Urinary bladder (tissue), 4 donors: ENCODE results near the gene CASZ1. TPM values are rescaled to one million over a fixed set of nuclear protein-coding genes. Genes with fewer than 3 reads are reported as not detected.

Experiments used
- DNase-seq: peaks from one replicate; pipeline ENCODE4 v3.0.0-alpha.2; 2015; ENCODE audit errors: extremely low spot score
- H3K27ac ChIP-seq: one replicate; pipeline ENCODE4 v1.5.1; 2013; ENCODE audit warnings: low read depth, mild to moderate bottlenecking, moderate library complexity
- H3K36me3 ChIP-seq: one replicate; pipeline ENCODE4 v1.6.1; 2013; ENCODE audit warnings: mild to moderate bottlenecking, moderate library complexity; ENCODE audit not compliant: insufficient read depth
- H3K4me1 ChIP-seq: one replicate; pipeline ENCODE4 v1.6.1; 2013; ENCODE audit warnings: mild to moderate bottlenecking, moderate library complexity; ENCODE audit not compliant: insufficient read depth
- H3K4me3 ChIP-seq: one replicate; pipeline ENCODE4 v1.5.1; 2013; ENCODE audit warnings: low read depth, low read length
- WGBS: extraction: QIAGEN DNeasy Blood & Tissue Kit; methylation state at CpG from one replicate; pipeline ENCODE4 v1.1.7; 2013; 5-methylcytosine and 5-hydroxymethylcytosine counted together
- polyA plus RNA-seq: library from polyadenylated mRNA; stranded (reverse); fragments of 200-250 nt; gene quantifications from one replicate; pipeline ENCODE4 v1.2.3, GENCODE V29; 2013
- total RNA-seq: library from RNA; depleted of rRNA; stranded (reverse); fragments of >200 nt; gene quantifications from one replicate; pipeline ENCODE4 v1.2.3, GENCODE V29; 2014
- donor health status: healthy with polysubstance abuse.
- donor health status: healthy.

CASZ1 gene
- total and polyA plus RNA-seq, 2 donors = 10.6 to 19.4 TPM

DNA sequence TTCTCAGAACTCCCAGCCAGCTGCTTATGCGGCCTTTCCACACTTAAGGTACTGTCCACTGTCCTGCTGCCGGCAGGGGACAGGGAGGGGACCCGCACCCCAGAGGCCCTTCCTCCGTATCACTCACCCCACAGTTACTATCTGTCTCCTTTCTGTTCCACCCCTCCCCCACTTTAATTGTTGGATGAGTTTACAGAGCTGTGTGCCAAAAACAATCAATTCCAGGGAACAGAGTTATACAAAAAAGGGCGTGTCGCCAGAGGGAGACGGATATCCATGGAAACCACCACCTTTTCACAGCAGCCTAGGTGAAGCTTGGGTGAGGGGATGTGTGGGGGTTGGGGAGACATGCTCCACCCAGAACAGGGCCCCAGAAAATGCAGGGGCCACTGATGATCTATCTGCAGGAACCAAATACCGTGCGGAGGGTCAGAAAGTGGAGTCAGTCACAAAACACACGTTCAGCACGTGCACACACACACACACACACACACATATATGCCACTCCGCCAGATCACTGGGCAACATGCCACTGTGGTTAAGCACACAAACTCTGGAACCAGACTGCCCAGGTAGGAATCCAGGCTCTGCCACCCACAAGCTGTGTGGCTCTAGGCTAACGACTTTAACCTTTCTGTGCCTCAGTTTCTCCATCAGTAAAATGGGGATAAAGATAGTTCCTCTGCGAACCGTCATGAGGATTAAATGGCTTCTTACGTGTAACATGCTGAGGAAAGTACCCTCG lies 30.5 kb downstream of the CASZ1 start:
- Histone ChIP-seq H3K4me3 (no peak overlapping the region), H3K27ac (no peak overlapping the region)
- DNase-seq = no peak

GRCh38 chr1:10765304-10765703 lies 31.1 kb downstream of the CASZ1 start:
- no peak overlapping the region for H3K4me3 ChIP-seq
- no peaks in the 10 kb centered on the region for H3K4me1 ChIP-seq
- H3K27ac ChIP-seq = no peak overlapping the region
- DNase-seq = no peak
- no peaks in the 10 kb centered on the region for H3K36me3 ChIP-seq
- WGBS = 77% methylated on average over 15 of the region's 15 CpGs

More for the DNA sequence above, 30.5 kb downstream of the CASZ1 start:
- WGBS = 65% methylated on average over 17 of the region's 17 CpGs
- H3K4me1 ChIP-seq = no peaks in the 10 kb centered on the region
- no peaks in the 10 kb centered on the region for H3K36me3 ChIP-seq

DNA sequence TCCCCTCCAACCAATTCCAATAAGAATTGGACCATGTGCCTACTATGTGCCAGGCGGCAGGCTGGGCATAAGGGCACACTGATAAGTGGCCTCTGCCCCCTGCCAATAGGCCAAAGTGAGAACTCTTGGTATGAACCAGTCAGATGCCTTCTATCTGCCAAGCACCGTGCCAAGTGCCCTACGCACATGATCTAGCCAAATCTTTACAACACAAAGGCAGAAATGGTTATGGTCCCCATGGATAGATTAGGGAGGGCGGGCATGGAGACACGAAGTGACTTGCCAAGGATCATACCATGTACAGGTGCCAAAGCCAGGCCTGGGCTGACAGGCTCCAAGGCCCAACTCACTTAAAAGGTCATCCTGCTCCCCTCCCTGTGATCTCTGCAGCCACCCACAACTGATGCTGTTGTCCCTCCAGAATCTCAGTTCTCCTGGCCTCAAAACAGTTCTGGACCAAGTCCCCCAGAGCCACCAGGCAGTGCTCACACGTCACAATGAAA lies 32.1 kb downstream of the CASZ1 start:
- H3K27ac ChIP-seq = no peak overlapping the region
- no peak for DNase-seq
- no peak overlapping the region for H3K4me3 ChIP-seq
- no peaks in the 10 kb centered on the region for H3K4me1 ChIP-seq
- no peaks in the 10 kb centered on the region for H3K36me3 ChIP-seq
- 90% methylated on average over 6 of the region's 6 CpGs for WGBS

DNA sequence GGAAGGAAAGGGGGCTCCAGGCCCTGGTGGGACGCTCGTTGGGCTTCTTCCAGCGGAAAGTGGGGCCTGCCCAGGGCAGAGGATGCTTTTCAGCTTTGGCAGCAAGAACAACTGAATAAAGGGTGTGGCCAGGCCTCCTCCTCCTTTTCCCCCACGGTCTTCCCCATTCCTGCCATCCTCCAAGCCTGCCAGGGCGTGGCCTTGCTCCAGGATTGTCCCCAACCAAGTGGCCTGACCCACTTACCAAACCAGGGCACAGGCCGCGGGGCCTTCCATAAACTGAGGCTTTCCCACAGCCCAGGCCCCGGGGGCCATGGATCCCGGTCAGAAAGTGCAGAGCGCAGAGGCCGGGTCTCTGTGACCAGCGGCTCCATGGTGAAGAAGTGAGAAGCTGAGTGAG lies 33.6 kb downstream of the CASZ1 start:
- WGBS = 87% methylated on average over 12 of the region's 12 CpGs
- Histone ChIP-seq H3K4me3 (no peak overlapping the region), H3K36me3 (no peaks in the 10 kb centered on the region), H3K4me1 (no peaks in the 10 kb centered on the region), H3K27ac (no peak overlapping the region)
- DNase-seq = no peak

GRCh38 chr1:10762153-10762523 lies 34.3 kb downstream of the CASZ1 start:
- 55% methylated on average over 6 of the region's 6 CpGs for WGBS
- Histone ChIP-seq H3K4me1 (no peaks in the 10 kb centered on the region), H3K36me3 (no peaks in the 10 kb centered on the region)

GRCh38 chr1:10761503-10762152 lies 34.8 kb downstream of the CASZ1 start:
- H3K4me1 ChIP-seq = no peaks in the 10 kb centered on the region
- no peak overlapping the region for H3K4me3 ChIP-seq
- DNase-seq = peak; percentile 55
- WGBS = 53% methylated on average over 23 of the region's 23 CpGs
- peak overlapping the region; percentile 64 for H3K27ac ChIP-seq
- no peaks in the 10 kb centered on the region for H3K36me3 ChIP-seq

More at GRCh38 chr1:10762153-10762523, 34.3 kb downstream of the CASZ1 start:
- H3K27ac ChIP-seq = peak overlapping the region; percentile 28
- DNase-seq = no peak
- H3K4me3 ChIP-seq = no peak overlapping the region

- Histone ChIP-seq H3K36me3 (no peaks in the 10 kb centered on the region), H3K4me3 (no peak overlapping the region), H3K27ac (no peak overlapping the region), H3K4me1 (no peaks in the 10 kb centered on the region)
- no peak for DNase-seq
- WGBS = 87% methylated on average over 17 of the region's 17 CpGs
Measured at GRCh38 chr1:10760566-10761502, 35.6 kb downstream of the CASZ1 start.

DNA sequence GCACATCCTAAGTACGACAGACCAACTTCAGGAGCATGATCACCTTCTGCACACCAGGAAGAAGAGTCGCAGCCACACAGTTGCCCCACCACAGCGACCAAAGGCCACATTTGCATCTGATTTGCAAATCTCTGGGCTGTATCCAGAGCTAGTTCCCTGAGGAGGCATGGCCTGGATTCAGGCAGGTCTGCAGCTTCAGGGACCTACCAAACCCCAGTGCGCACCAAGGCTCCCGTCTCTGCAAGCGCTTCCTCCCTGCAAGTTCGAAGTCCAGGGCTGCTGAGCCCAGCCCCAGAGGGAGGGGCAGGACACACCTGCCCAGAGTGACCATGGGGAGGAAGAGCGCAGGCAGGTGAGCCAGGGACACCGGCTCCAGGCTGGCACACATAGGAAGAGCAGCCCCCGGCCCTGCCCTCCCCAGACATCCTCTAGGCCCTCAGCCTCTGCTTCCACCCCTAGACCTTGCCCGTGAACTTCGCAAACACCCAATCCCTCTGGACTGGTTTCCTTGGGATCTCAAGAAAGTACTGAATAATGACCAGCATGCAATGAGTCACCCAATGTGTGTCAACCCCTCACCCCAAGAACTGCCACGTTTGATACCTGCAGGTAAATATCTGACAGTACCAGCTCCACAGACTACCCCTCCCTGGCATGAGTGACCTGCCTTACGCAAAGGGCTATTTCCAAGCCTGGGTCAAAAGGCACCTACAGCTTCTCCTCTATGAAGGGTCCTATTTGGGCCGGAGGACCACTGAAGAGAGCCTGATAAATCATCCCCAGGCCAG lies 36.8 kb downstream of the CASZ1 start:
- Histone ChIP-seq H3K27ac (no peak overlapping the region), H3K4me3 (no peak overlapping the region), H3K4me1 (no peaks in the 10 kb centered on the region), H3K36me3 (no peaks in the 10 kb centered on the region)
- no peak for DNase-seq
- WGBS = 86% methylated on average over 15 of the region's 15 CpGs

DNA sequence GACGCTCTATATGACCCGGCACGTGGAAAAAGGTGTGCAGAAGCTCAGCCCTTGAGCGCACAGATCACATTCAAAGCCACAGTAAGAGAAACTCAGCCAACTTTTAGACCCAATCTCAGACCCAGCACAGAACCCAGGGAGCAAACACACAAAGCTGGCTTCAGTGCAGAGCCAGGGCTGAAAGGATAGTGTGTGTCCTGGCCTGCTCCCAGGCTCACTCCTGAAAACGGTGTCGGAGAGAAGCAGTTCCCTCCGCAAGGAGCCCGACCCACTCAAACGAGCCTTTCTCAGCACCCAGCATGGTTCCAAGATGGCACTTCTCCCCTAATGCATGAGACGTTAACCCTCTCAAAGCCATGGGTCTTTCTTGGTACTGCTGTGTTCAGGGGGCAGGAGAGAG lies 39.6 kb downstream of the CASZ1 start:
- H3K36me3 ChIP-seq = no peaks in the 10 kb centered on the region
- WGBS = 74% methylated on average over 10 of the region's 10 CpGs
- H3K4me1 ChIP-seq = no peaks in the 10 kb centered on the region
- DNase-seq = no peak
- no peak overlapping the region for H3K27ac ChIP-seq
- H3K4me3 ChIP-seq = no peak overlapping the region

DNA sequence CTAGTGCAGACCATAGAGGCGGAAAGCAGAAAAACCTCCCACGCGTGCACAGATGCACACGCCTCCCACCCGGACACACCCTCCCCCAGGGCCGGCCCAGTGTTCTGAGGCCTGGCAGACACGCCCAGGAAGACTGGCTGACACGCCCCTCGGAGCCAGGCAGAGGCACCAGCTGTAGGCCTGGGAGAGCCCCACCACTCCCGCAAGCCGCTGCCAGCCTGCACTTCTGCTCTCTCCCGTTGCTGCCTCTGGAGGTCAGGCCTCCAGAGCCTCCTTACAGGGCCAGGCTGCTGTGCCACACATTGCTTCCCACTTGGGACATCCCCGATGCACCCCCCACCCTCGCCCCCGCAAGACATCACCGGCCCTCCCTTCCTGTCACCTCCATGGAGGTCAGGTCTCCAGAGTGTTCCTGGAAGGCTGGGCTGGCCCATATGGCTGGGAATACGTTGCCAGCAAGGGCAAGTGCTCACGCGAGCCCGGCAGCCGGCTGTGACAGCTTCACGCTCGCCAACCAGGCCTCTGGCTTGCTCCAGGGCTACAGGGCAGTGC lies 40.4 kb downstream of the CASZ1 start:
- Histone ChIP-seq H3K36me3 (no peaks in the 10 kb centered on the region), H3K4me3 (no peak overlapping the region), H3K27ac (no peak overlapping the region), H3K4me1 (no peaks in the 10 kb centered on the region)
- WGBS = 51% methylated on average over 23 of the region's 23 CpGs
- no peak for DNase-seq

DNA sequence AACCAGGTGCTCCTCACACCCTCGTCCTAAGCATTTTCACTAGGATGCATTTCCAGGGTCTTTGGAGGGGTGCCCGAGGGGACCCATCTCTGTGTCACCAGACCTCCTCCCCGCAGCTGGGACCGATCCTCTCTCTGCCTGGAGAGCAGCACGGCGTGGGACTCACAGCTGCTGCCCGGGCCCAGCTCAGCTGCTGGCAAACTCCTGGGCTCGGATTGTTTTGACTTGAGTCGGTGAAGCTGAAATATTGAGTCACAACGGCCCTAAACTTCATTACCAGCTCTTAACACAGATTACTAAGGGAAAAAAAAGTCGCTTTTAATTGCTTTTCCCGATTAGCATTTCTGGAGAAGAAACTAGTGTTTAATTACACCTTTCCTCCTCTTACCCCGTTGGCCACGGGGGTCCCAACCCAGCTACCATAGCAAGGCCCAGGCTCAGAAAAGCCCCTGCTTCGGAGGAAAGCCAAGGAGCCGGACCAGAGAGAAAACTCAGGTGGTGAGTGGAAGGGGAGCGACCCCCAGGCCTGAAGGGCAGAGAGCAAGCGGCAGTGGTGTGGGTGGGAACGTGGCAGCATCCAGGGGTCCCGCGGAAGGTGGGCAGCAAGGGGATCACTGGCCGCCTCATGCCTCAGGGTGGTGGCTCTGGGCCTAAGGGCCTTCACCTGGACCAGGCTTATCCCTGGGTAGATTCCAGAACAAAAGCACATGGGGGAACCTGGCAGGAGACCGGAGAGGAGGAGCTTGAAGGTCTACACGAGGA lies 41.7 kb downstream of the CASZ1 start:
- DNase-seq = no peak
- H3K27ac ChIP-seq = no peak overlapping the region
- no peaks in the 10 kb centered on the region for H3K36me3 ChIP-seq
- WGBS = 78% methylated on average over 24 of the region's 24 CpGs
- H3K4me1 ChIP-seq = no peaks in the 10 kb centered on the region
- no peak overlapping the region for H3K4me3 ChIP-seq

DNA sequence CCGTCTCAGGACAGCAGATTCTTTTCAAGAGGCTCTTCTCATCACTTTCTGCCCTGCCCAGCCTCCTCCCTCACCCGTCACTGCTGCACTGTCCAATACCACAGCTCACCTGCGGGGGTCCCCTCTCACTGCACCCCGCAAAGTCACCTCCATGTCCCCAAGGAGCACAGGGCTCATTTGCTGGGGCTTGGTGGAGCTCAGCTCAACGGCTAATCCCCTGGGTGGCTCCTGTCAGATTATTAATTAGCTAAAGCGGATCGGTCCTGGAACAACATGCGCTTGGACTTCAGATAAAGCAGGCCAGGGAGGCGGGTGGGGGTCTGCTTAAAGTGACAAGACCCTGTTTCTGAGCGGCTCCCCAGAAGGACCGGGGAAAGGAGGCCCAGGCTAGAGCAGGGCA lies 43.1 kb downstream of the CASZ1 start:
- Histone ChIP-seq H3K27ac (no peak overlapping the region), H3K4me1 (no peaks in the 10 kb centered on the region), H3K4me3 (no peak overlapping the region), H3K36me3 (no peaks in the 10 kb centered on the region)
- WGBS = 71% methylated on average over 11 of the region's 11 CpGs
- DNase-seq = no peak
